Measurements from ENCODE around the gene FNBP1.

Gene FNBP1

DNA sequence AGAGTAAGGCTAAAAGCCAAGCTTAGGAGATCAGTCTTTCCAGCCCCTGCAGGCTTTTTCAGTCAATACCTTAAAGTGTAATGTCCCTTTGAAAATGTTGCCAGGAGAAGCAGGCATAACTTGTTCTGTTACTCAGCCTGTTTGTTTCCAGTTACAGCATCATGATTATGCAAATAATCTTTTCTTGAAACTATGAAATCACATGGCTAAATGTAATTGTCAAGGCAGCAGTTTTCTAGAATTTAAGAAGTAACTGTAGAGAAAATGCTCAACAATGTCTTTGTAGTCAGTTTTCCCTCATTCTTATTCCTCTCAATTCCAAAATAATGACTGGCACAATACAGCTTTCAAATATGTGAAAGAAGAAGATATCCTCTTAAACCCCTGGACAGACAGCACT lies 8.9 kb upstream of the FNBP1 start:
- TF ChIP-seq CTCF (IDR thresholded peaks at IDR 0.05; ENCODE audit: low read depth, low read length), result no peak
- no peak for TF ChIP-seq MYC (IDR thresholded peaks at IDR 0.05; ENCODE audit: low read depth, low read length)
- TF ChIP-seq POLR2A (IDR thresholded peaks at IDR 0.05; ENCODE audit: extremely low read depth, insufficient read length), result no peak
- TF ChIP-seq MAX (IDR thresholded peaks at IDR 0.05; ENCODE audit: low read depth, low read length), result no peak
- DNase-seq (ENCODE audit: low read depth), result no peak

DNA sequence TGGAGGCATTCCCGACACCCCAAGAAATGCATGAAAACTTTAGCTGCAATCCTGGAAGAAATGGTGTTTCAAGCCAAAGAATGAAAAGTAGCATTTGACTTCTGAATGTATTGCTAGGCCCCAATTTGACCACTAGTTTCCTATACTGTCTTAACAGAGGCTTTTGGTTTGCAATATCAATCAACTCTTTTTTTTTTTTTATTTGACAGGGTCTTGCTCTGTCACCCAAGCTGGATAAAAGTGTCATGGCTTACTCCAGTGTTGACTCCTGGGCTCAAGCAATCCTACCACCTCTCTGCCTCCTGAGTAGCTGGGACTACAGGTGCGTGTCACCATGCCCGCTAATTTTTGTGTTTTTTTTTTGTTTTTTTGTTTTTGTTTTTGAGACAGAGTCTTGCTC lies 7.5 kb upstream of the FNBP1 start:
- no peak for TF ChIP-seq MAX (IDR thresholded peaks at IDR 0.05; ENCODE audit: low read depth, low read length)
- no peak for TF ChIP-seq CTCF (IDR thresholded peaks at IDR 0.05; ENCODE audit: low read depth, low read length)
- TF ChIP-seq MYC (IDR thresholded peaks at IDR 0.05; ENCODE audit: low read depth, low read length), result no peak
- TF ChIP-seq POLR2A (IDR thresholded peaks at IDR 0.05; ENCODE audit: extremely low read depth, insufficient read length), result no peak
- no peak for DNase-seq (ENCODE audit: low read depth)
- no peak overlapping the region for H3K4me3 ChIP-seq (ENCODE audit: low read depth, low read length)

More for the DNA sequence above, 8.9 kb upstream of the FNBP1 start:
- no peak overlapping the region for H3K4me3 ChIP-seq (ENCODE audit: low read depth, low read length)

DNA sequence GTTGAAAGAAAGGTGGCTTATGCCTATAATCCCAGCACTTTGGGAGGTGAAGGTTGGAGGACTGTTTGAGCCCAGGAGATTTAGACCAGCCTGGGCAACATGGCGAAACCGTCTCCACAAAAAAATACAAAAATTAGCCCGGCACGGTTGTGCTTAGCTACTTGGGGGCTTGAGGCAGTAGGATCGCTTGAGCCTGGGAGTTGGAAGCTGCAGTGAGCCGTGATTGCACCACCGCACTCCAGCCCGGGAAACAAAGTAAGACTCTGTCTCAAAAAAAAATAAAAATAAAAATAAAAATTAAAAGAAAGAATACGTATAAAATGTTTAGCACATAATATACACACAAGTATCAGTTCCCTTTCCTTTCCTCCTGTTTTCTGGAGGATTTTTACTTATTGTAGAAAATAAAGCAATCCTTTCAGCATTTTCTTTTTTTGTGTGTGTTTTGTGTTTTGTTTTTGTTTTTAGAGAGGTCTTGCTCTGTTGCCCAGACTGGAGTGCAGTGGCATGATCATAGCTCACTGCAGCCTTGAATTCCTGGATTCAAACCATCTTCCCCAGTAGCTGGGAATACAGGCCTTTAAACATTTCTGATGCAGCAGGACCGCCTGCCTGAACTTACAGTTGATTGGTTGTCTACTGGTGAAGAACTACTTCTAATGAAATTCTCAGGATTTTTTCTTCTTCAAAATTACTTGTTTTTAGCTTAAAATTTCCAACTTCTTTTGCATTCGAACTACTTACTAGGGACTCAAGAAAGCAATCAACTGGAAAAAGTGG lies 6.6 kb upstream of the FNBP1 start:
- H3K4me3 ChIP-seq (ENCODE audit: low read depth, low read length), result no peak overlapping the region
- DNase-seq (ENCODE audit: low read depth), result no peak
- TF ChIP-seq POLR2A (IDR thresholded peaks at IDR 0.05; ENCODE audit: extremely low read depth, insufficient read length), result no peak
- TF ChIP-seq MAX (IDR thresholded peaks at IDR 0.05; ENCODE audit: low read depth, low read length), result no peak
- no peak for TF ChIP-seq CTCF (IDR thresholded peaks at IDR 0.05; ENCODE audit: low read depth, low read length)
- TF ChIP-seq MYC (IDR thresholded peaks at IDR 0.05; ENCODE audit: low read depth, low read length), result no peak

DNA sequence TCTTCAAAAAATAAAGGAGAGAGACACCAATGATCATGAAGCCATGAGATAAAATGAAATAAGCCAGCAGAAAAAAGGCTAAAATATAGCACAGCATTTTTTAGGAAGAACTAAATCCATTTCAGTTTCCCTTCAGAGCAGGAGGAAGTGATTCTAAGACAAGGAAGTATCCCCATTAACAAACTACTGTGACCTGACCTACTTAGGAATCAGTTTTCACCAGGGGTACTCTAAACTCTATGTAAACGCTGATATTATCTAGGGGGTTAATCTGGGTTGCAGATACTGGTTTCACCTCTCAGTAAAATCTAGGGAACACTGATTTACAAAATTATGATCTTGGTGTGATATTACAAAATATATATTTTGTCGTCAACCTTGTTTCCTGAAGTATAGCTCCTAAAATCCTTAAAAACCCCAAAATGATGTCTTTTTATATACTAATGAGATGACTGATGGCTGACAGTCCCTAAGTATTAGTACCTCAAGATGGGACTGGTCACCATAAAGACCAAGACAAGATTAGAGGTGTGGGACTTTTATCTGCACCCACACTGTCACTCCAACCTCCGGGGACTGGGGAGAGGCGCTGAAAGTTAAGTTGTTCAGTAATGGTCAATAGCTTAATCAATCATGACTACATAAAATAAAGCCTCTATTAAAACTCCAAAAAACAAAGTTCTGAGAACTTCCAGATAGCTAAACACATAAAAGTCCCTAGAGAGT lies 2.9 kb upstream of the FNBP1 start:
- TF ChIP-seq CTCF (IDR thresholded peaks at IDR 0.05; ENCODE audit: low read depth, low read length) (no peak), POLR2A (IDR thresholded peaks at IDR 0.05; ENCODE audit: extremely low read depth, insufficient read length) (no peak), MAX (IDR thresholded peaks at IDR 0.05; ENCODE audit: low read depth, low read length) (no peak), MYC (IDR thresholded peaks at IDR 0.05; ENCODE audit: low read depth, low read length) (no peak)
- peak overlapping the region; percentile 32 for H3K4me3 ChIP-seq (ENCODE audit: low read depth, low read length)
- DNase-seq (ENCODE audit: low read depth), result peak; percentile 29

- no peak for DNase-seq (ENCODE audit: low read depth)
- no peak for TF ChIP-seq POLR2A (IDR thresholded peaks at IDR 0.05; ENCODE audit: extremely low read depth, insufficient read length)
- no peak for TF ChIP-seq CTCF (IDR thresholded peaks at IDR 0.05; ENCODE audit: low read depth, low read length)
- TF ChIP-seq MYC (IDR thresholded peaks at IDR 0.05; ENCODE audit: low read depth, low read length), result no peak
- no peak for TF ChIP-seq MAX (IDR thresholded peaks at IDR 0.05; ENCODE audit: low read depth, low read length)
- peak overlapping the region; percentile 56 for H3K4me3 ChIP-seq (ENCODE audit: low read depth, low read length)
Observed at GRCh38 chr9:130043654-130044623, 950 bp upstream of the FNBP1 start.
